ENCODE measurements around the gene FABP6.

GRCh38 chr5:160270704-160271103, 41.4 kb downstream of the FABP6 start:
- no peak for TF ChIP-seq ZNF8 (CRISPR knock-in tag; IDR thresholded peaks at IDR 0.05)
- no peak for TF ChIP-seq CREB5 (CRISPR knock-in tag; IDR thresholded peaks at IDR 0.05; ENCODE audit: low read depth)
- no peak for TF ChIP-seq ZNF70 (CRISPR knock-in tag; IDR thresholded peaks at IDR 0.05)
- TF ChIP-seq CSRNP3 (CRISPR knock-in tag; IDR thresholded peaks at IDR 0.05) = no peak
- no peak for TF ChIP-seq ZFP30 (CRISPR knock-in tag; IDR thresholded peaks at IDR 0.05)
- no peak for TF ChIP-seq GLIS3 (CRISPR knock-in tag; IDR thresholded peaks at IDR 0.05)
- TF ChIP-seq ZC3H10 (CRISPR knock-in tag; IDR thresholded peaks at IDR 0.05) = no peak
- no peak for TF ChIP-seq PATZ1 (CRISPR knock-in tag; IDR thresholded peaks at IDR 0.05; ENCODE audit: borderline replicate concordance)
- TF ChIP-seq ZFP3 (CRISPR knock-in tag; IDR thresholded peaks at IDR 0.05) = no peak
- no peak for TF ChIP-seq PPARA (CRISPR knock-in tag; IDR thresholded peaks at IDR 0.05; ENCODE audit: borderline replicate concordance)
- no peak for TF ChIP-seq POU6F1 (CRISPR knock-in tag; IDR thresholded peaks at IDR 0.05; ENCODE audit: borderline replicate concordance, low read depth)

Measured in SK-N-SH treated with all-trans-retinoic acid at 6 μM for 48 hours (cell line).